ENCODE results near the gene MEF2D.

DNA sequence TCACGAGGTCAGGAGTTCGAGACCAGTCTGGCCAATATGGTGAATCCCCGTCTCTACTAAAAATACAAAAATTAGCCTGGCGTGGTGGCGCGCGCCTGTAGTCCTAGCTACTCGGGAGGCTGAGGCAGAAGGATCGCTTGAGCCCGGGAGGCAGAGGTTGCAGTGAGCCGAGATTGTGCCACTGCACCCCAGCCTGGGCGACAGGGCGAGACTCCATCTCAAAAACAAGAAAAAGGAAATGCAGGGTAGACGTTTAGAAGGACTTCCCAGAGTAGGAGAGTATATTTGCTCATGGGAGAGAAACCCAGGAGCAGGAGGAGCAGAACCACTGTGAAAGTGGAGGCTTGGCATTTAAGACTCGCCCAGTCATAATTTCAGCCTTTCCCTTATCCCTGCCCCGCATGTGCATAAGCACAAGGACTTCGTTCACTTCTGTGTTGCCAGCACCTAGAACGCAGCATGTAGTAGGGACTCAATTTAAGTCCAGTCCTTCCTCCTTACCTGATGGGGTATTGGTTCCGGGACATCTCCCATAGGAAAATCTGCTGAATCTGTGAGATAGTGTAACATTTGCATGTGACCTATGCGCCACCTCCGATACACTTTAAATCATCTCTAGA, 5.2 kb upstream of the MEF2D start:
- TF ChIP-seq, protein P1, sequence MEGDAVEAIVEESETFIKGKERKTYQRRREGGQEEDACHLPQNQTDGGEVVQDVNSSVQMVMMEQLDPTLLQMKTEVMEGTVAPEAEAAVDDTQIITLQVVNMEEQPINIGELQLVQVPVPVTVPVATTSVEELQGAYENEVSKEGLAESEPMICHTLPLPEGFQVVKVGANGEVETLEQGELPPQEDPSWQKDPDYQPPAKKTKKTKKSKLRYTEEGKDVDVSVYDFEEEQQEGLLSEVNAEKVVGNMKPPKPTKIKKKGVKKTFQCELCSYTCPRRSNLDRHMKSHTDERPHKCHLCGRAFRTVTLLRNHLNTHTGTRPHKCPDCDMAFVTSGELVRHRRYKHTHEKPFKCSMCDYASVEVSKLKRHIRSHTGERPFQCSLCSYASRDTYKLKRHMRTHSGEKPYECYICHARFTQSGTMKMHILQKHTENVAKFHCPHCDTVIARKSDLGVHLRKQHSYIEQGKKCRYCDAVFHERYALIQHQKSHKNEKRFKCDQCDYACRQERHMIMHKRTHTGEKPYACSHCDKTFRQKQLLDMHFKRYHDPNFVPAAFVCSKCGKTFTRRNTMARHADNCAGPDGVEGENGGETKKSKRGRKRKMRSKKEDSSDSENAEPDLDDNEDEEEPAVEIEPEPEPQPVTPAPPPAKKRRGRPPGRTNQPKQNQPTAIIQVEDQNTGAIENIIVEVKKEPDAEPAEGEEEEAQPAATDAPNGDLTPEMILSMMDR (IDR thresholded peaks at IDR 0.05) = no peak
- TF ChIP-seq POLR2A (IDR thresholded peaks at IDR 0.05) (no peak), POLR2AphosphoS5 (IDR thresholded peaks at IDR 0.05) (no peak)

Data from suprapubic skin (tissue), 4 donors.